ENCODE measurements around the gene RGS10. TPM values are rescaled to one million over a fixed set of nuclear protein-coding genes. Genes with fewer than 3 reads are reported as not detected.
"Not testable (repeated sequence)": the region's sequence is repeated elsewhere in the genome, so short reads cannot be mapped to it uniquely, and the experiment has no call there.

The RGS10 gene
- total RNA-seq, 1 experiment from 2014 or later, result 2.7 TPM

GRCh38 chr10:119538632-119539358 lies 3.7 kb downstream of the RGS10 start:
- DNase-seq (ENCODE audit: low spot score), result no peak

- no peak for DNase-seq (ENCODE audit: low spot score)
These were observed 4.4 kb downstream of the RGS10 start for GRCh38 chr10:119537953-119538630.

- DNase-seq (ENCODE audit: low spot score), result no peak
These were observed 6.0 kb downstream of the RGS10 start for GRCh38 chr10:119536508-119537025.

GRCh38 chr10:119535837-119536507 lies 6.5 kb downstream of the RGS10 start:
- DNase-seq (ENCODE audit: low spot score), result no peak

- DNase-seq (ENCODE audit: low spot score), result no peak
These were observed 7.2 kb downstream of the RGS10 start for GRCh38 chr10:119535305-119535704.

- DNase-seq (ENCODE audit: low spot score), result no peak
These were observed 9.0 kb downstream of the RGS10 start for GRCh38 chr10:119533473-119533872.

GRCh38 chr10:119532791-119533190 lies 9.7 kb downstream of the RGS10 start:
- not testable (repeated sequence) for DNase-seq (ENCODE audit: low spot score)

- DNase-seq (ENCODE audit: low spot score), result not testable (repeated sequence)
These were observed 10.3 kb downstream of the RGS10 start for GRCh38 chr10:119532251-119532650.

GRCh38 chr10:119531067-119531466 lies 11.5 kb downstream of the RGS10 start:
- DNase-seq (ENCODE audit: low spot score), result no peak

GRCh38 chr10:119528663-119529237 lies 13.8 kb downstream of the RGS10 start:
- not testable (repeated sequence) for DNase-seq (ENCODE audit: low spot score)

- DNase-seq (ENCODE audit: low spot score), result no peak
These were observed 15.6 kb downstream of the RGS10 start for GRCh38 chr10:119526621-119527592.

GRCh38 chr10:119526149-119526548 lies 16.4 kb downstream of the RGS10 start:
- DNase-seq (ENCODE audit: low spot score), result no peak

GRCh38 chr10:119525116-119525515 lies 17.4 kb downstream of the RGS10 start:
- no peak for DNase-seq (ENCODE audit: low spot score)

GRCh38 chr10:119524720-119525070 lies 17.8 kb downstream of the RGS10 start:
- DNase-seq (ENCODE audit: low spot score), result no peak

- DNase-seq (ENCODE audit: low spot score), result no peak
These were observed 18.4 kb downstream of the RGS10 start for GRCh38 chr10:119523895-119524719.

GRCh38 chr10:119522747-119523426 lies 19.6 kb downstream of the RGS10 start:
- no peak for DNase-seq (ENCODE audit: low spot score)

- DNase-seq (ENCODE audit: low spot score), result no peak
These were observed 20.9 kb downstream of the RGS10 start for GRCh38 chr10:119521443-119522204.

GRCh38 chr10:119520283-119520682 lies 22.2 kb downstream of the RGS10 start:
- DNase-seq (ENCODE audit: low spot score), result no peak

GRCh38 chr10:119518936-119519335 lies 23.6 kb downstream of the RGS10 start:
- no peak for DNase-seq (ENCODE audit: low spot score)

Data from HT-29 (cell line).